ENCODE results near the gene MEIKIN. TPM values are rescaled to one million over a fixed set of nuclear protein-coding genes. Genes with fewer than 3 reads are reported as not detected.

The MEIKIN gene
- total RNA-seq, 2 experiments from 2014 or later = 1.1 to 2.2 TPM

DNA sequence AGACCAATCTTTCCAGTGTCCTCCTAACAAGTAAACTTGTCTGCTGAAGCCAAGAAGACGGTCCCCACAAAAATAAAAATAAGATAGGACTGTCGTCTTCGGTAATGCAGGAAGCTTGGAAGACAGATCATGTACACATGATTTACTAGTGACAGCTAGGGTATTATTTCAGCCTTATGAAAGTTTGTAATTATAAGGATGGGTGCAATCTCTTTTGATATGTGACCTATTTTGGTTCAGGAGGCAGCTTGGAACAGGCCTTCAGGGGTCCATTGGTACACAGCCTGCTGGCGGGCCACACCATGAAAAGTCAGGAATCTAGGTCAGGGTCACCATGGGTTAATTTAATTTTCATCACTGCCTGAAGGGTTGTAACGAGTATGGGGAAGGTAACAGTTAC lies 13.7 kb upstream of the MEIKIN start:
- H3K36me3 Mint-ChIP-seq (ENCODE audit: low read depth) = peaks cover 13% of the 10 kb centered on the region
- H3K4me1 Mint-ChIP-seq = peaks cover 6% of the 10 kb centered on the region
- H3K27ac Mint-ChIP-seq = no peak overlapping the region
- no peak for DNase-seq
- no peaks in the 10 kb centered on the region for H3K9me3 Mint-ChIP-seq
- ChIA-PET CTCF (no interaction called here), POLR2A (no interaction called here)
- no peak overlapping the region for H3K4me3 Mint-ChIP-seq
- H3K27me3 Mint-ChIP-seq = no peaks in the 10 kb centered on the region

DNA sequence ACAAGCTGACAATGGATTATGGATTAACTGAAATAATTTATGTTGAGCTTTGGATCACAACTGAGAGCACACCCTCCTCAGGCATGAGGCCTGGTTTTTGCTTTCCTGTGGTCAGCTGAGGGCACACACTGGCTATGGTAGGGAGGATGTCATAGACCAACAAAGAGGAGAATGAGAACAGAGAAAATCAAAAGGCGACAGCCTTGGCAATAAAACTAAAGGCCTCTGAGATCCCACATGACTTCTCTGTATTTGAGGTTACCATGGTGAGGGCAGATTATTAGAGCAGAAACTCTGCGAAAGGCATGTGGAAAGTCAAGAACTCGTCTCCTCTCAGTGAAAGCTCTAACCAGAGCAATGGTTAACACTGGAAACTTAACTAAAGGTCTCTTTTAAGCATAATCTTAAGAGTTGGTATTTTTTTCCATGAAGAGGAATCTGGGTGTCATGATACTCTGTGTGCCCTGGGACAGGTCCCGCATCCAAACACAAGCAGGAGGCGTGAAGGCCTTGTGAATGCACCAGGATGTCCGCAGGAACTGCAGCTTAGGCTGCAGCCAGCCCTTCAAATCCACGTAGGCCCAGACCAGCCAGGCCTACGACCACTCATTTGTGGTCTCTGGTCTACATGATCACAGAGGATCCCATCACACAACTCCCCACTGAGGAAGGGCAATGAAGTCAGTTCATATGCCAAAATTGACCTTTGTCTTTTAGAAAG lies 12.4 kb upstream of the MEIKIN start:
- Mint-ChIP-seq H3K27ac (no peak overlapping the region), H3K4me3 (no peak overlapping the region), H3K36me3 (ENCODE audit: low read depth) (peaks cover 13% of the 10 kb centered on the region), H3K9me3 (no peaks in the 10 kb centered on the region), H3K27me3 (no peaks in the 10 kb centered on the region), H3K4me1 (peaks cover 9% of the 10 kb centered on the region)
- POLR2A ChIA-PET = interaction anchor here (0.6 kb wide), 1 partner anchor 62 kb away, joined by 3 read pairs; no protein-coding TSS in a partner anchor
- CTCF ChIA-PET = no interaction called here
- DNase-seq = no peak

DNA sequence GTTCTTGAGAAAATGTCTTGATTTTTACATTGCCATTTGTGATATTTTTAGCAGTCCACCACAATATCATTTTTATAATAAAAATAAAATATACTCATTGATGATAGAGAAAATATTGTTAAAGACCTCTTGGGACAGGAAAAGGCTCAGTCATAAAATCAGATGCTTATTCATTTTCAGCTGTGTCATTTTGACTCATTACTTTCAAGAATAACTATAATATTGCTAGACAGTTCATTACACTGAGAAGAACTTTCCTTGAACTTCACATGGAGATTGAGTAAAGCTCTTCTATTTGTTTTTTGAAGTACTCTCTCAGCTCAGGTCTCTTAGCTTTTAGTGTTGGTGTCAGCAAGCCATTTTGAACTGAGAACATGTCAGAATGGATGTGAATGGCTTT lies 8.5 kb upstream of the MEIKIN start:
- Mint-ChIP-seq H3K27ac (no peak overlapping the region), H3K36me3 (ENCODE audit: low read depth) (peaks cover 7% of the 10 kb centered on the region), H3K9me3 (no peaks in the 10 kb centered on the region), H3K4me1 (peaks cover 9% of the 10 kb centered on the region), H3K27me3 (peaks cover 2% of the 10 kb centered on the region), H3K4me3 (no peak overlapping the region)
- DNase-seq = no peak
- POLR2A ChIA-PET = no interaction called here
- CTCF ChIA-PET = interaction anchor here (1.2 kb wide), 1 partner anchor 157 kb away, joined by 3 read pairs; the partner anchor contains the start of gene FNIP1

DNA sequence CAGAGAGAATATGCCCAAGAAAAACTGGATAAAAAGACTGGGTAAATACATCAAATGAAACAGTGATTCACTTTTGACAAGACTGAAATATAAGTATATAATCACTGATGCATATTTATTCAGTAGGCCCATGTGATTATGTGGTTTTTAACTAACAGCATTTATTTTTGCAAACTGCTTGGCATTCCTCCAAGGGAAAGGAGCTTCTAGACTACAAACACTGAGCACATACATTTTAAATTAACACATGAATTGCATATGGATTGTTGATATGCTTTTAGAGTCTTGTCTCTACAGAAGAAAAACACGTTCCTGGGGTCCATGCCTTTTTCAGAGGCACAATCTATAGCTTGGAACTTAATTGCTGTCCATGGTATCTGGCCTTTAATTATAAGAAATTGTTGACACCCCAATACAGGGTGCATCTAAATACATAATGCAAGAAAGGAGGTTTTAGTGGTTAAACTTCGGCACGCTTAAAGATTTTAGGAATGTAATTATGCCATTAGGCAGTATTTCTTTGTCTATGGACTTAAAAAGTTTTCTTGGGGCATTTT lies 6.9 kb upstream of the MEIKIN start:
- ChIA-PET POLR2A (no interaction called here), CTCF (no interaction called here)
- Mint-ChIP-seq H3K9me3 (no peaks in the 10 kb centered on the region), H3K4me3 (no peak overlapping the region), H3K27me3 (peaks cover 2% of the 10 kb centered on the region), H3K4me1 (peaks cover 9% of the 10 kb centered on the region), H3K27ac (no peak overlapping the region), H3K36me3 (ENCODE audit: low read depth) (peaks cover 4% of the 10 kb centered on the region)
- DNase-seq = no peak

DNA sequence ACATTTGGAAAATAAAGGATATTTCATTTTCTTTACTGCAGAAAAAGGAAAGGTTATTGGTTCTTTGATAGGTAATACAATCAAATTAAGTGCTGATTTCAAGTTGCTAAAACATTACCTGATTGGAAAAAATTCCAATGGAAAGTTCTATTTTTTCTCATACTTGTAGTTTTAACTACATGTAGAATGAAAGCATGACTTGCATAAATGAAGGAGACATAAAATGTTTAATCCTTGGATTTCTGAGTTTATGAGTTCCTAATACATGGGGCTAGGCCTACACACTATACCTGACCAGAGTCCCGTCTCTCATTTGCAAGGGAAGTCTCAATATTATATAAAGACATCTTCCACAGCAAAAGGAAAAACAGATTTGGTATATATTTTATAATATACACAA lies 5.2 kb upstream of the MEIKIN start:
- DNase-seq = no peak
- H3K4me3 Mint-ChIP-seq = no peak overlapping the region
- peaks cover 4% of the 10 kb centered on the region for H3K36me3 Mint-ChIP-seq (ENCODE audit: low read depth)
- H3K27ac Mint-ChIP-seq = no peak overlapping the region
- ChIA-PET POLR2A (no interaction called here), CTCF (no interaction called here)
- H3K4me1 Mint-ChIP-seq = peaks cover 9% of the 10 kb centered on the region
- peaks cover 2% of the 10 kb centered on the region for H3K27me3 Mint-ChIP-seq
- H3K9me3 Mint-ChIP-seq = no peaks in the 10 kb centered on the region

DNA sequence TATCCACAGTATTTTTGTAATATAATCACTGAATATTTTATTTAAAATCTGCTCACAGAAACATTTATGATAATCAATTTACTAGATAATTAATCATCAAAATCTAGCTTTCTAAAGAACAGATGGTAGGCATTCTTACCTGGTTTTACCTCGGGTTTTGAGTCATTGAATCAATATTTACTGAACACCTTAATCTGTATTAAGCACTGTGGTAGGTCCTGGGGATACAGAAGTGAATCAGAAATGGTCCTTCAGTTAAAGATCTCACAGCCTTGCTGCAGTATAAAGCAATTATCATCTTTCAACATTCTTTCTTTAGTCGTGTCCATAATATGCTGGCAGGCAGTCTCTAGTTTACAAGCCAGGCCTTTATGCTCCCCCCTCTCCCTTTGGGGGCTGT lies 2.0 kb upstream of the MEIKIN start:
- no peaks in the 10 kb centered on the region for H3K9me3 Mint-ChIP-seq
- H3K27me3 Mint-ChIP-seq = peaks cover 2% of the 10 kb centered on the region
- no peak overlapping the region for H3K4me3 Mint-ChIP-seq
- ChIA-PET POLR2A (no interaction called here), CTCF (no interaction called here)
- no peaks in the 10 kb centered on the region for H3K36me3 Mint-ChIP-seq (ENCODE audit: low read depth)
- H3K27ac Mint-ChIP-seq = no peak overlapping the region
- DNase-seq = no peak
- H3K4me1 Mint-ChIP-seq = no peaks in the 10 kb centered on the region

DNA sequence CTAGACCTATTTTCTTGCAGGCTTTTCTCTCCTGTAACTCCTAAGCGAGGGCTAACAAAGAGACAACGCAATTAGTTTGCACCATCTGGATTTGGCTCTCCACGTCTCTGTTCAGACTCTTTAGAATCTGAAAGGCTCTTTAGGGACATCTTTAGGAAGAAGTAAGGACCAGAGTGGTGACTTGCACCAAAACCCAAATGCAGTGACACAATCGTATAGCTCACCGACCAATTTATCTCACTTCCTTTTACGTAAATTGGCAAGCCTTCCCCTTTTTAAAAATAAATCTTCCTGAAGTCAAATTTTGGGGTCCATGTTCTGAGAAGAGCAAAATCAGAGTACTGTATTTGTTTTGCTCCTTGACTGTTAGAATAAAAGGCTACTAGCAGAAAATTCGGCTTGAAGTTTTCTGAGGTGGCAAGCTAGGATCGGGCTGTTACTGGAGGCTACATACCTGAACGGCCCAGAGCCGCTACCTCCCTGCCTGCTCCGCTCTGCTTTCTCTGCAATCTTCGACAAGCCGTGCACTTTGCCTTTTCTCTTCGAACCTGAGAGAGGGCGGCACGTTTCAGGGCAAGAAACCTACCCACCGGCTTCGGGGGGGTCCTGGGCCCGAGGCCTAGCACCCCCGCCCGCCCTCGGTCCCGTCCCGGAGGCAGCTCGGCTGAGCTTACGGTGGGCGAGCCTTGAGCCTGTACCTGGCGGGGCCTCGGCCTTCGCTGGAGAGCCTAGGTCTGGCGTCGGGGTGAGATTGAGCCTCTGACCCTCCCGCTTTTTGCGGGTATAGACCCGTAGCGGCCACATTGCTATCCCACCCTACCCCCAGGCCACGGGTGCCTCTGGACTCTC lies 537 bp downstream of the MEIKIN start:
- peaks cover 2% of the 10 kb centered on the region for H3K27me3 Mint-ChIP-seq
- DNase-seq = no peak
- H3K4me3 Mint-ChIP-seq = no peak overlapping the region
- no peaks in the 10 kb centered on the region for H3K36me3 Mint-ChIP-seq (ENCODE audit: low read depth)
- H3K27ac Mint-ChIP-seq = peak overlapping the region; percentile 12
- POLR2A ChIA-PET = no interaction called here
- no peaks in the 10 kb centered on the region for H3K9me3 Mint-ChIP-seq
- CTCF ChIA-PET = no interaction called here
- no peaks in the 10 kb centered on the region for H3K4me1 Mint-ChIP-seq

DNA sequence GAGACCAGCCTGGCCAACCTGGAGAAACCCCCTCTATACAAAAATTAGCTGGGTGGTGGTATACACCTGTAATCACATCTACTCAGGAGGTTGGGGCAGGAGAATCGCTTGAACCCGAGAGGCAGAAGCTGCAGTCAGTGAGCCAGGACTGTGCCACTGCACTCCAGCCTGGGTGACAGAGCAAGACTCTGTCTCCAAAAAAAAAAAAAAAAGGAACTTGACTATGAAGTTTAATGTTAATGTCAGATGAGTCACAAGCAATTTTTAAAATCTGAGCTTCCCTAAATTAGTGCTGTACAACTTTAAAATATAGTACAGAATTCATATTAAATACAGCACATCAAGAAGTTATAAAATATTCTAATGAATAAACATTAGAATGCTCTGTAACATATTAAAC lies 1.5 kb downstream of the MEIKIN start:
- no peak for DNase-seq
- no peaks in the 10 kb centered on the region for H3K4me1 Mint-ChIP-seq
- CTCF ChIA-PET = no interaction called here
- no peak overlapping the region for H3K4me3 Mint-ChIP-seq
- H3K36me3 Mint-ChIP-seq (ENCODE audit: low read depth) = no peaks in the 10 kb centered on the region
- no peak overlapping the region for H3K27ac Mint-ChIP-seq
- no peaks in the 10 kb centered on the region for H3K9me3 Mint-ChIP-seq
- H3K27me3 Mint-ChIP-seq = peaks cover 2% of the 10 kb centered on the region
- POLR2A ChIA-PET = interaction anchor here (1.0 kb wide), 1 partner anchor 147 kb away, joined by 3 read pairs; the partner anchor contains the start of gene FNIP1

DNA sequence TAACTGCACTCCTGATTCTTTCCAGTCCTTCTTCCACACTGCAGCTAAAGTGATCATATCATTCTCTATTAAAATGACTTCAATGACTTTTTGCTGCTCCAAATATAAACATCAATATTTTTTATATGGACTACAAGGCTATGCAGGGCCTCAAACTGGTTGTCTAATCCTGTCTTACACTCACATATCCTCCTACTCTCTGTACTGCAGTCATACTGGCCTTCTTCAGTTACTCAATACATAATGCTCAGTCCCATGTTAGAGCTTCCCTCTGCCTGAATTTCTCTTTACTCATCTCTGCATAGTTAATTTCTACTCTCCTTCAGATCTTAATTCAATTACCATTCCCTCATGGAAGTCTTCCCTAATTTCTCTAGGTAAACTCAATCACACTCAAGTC lies 3.4 kb downstream of the MEIKIN start:
- no peaks in the 10 kb centered on the region for H3K4me1 Mint-ChIP-seq
- POLR2A ChIA-PET = no interaction called here

DNA sequence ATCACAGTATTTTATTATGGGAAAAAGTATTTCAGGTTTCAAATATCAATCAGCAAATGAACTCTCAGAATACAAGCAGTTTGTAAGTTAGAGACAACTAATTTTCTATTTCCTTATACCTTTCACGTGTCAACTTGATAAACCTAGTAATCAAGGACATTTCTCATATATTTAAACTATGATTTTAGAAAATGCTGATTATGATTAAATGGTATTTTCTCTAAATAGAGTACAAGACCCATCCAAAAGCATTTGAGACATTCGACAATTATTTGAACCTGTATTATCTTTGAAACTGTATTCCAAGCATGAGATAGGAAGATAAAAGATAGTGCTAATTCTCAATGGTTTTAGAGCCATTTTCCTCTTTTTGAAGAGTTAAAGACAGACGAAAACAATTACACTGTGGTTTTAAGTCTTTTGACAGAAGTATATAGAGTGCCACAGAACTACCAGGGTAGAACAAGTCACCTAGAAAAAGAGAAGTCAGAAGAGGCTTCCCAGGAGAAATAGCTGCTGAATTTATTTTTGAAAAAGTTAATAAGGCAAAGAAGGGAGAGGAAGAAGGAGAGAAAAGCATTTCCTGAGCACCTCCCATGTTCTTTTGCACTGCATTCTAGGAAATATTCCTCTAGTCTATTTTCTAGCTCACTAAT lies 5.6 kb downstream of the MEIKIN start:
- no peak for DNase-seq
- Mint-ChIP-seq H3K4me3 (no peak overlapping the region), H3K9me3 (no peaks in the 10 kb centered on the region), H3K27ac (no peak overlapping the region), H3K4me1 (no peaks in the 10 kb centered on the region), H3K36me3 (ENCODE audit: low read depth) (no peaks in the 10 kb centered on the region), H3K27me3 (peaks cover 2% of the 10 kb centered on the region)
- POLR2A ChIA-PET = no interaction called here
- CTCF ChIA-PET = no interaction called here

More for the DNA sequence above, 3.4 kb downstream of the MEIKIN start:
- H3K4me3 Mint-ChIP-seq = no peak overlapping the region
- DNase-seq = no peak
- H3K27me3 Mint-ChIP-seq = peaks cover 2% of the 10 kb centered on the region
- H3K36me3 Mint-ChIP-seq (ENCODE audit: low read depth) = no peaks in the 10 kb centered on the region
- no peak overlapping the region for H3K27ac Mint-ChIP-seq
- H3K9me3 Mint-ChIP-seq = no peaks in the 10 kb centered on the region
- CTCF ChIA-PET = no interaction called here

DNA sequence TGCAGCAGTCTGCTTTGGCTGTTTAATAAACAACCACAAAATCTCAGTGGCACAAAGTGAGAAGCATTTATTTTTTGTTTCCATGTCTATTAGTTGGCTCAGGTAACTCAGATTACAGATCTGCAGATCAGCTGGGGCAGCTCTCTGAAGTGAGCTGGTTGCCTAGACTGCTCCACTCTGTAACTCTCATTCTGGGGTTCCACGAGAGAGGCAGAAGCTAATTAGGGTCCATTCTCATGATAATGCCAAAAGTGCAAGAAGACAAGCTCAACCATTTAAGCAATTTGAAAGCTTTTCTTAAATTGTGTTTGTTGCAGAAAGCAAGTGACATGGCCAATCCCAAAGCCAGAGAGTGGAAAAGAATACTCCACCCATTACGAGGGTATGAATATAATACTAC lies 13.2 kb downstream of the MEIKIN start:
- no peak overlapping the region for H3K4me3 Mint-ChIP-seq
- H3K27me3 Mint-ChIP-seq = peaks cover 20% of the 10 kb centered on the region
- DNase-seq = no peak
- H3K27ac Mint-ChIP-seq = no peak overlapping the region
- H3K36me3 Mint-ChIP-seq (ENCODE audit: low read depth) = peaks cover 12% of the 10 kb centered on the region
- no peaks in the 10 kb centered on the region for H3K4me1 Mint-ChIP-seq
- CTCF ChIA-PET = no interaction called here
- peaks cover 25% of the 10 kb centered on the region for H3K9me3 Mint-ChIP-seq
- POLR2A ChIA-PET = no interaction called here

DNA sequence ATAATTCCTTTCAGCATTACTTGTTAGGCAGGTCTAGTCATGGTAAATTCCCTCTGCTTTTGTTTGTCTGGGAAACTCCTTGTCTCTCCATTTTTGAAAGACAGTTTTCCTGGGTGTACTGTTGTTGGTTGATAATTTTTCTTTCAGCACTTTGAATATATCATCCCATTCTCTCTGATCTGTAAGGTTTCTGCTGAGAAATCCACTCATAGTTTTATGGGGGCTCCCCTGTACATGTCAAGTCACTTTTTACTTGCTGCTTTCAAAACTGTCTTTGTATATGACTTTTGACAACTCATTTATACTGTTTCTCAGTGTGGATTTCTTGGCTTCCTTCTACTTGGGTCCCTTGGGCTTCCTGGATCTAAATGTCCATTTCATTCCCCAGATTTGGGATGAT lies 16.5 kb downstream of the MEIKIN start:
- no peak for DNase-seq
- H3K4me1 Mint-ChIP-seq = no peaks in the 10 kb centered on the region
- no peak overlapping the region for H3K27ac Mint-ChIP-seq
- no peak overlapping the region for H3K4me3 Mint-ChIP-seq
- H3K9me3 Mint-ChIP-seq = peaks cover 37% of the 10 kb centered on the region
- CTCF ChIA-PET = no interaction called here
- peaks cover 22% of the 10 kb centered on the region for H3K27me3 Mint-ChIP-seq
- POLR2A ChIA-PET = no interaction called here
- peaks cover 12% of the 10 kb centered on the region for H3K36me3 Mint-ChIP-seq (ENCODE audit: low read depth)

DNA sequence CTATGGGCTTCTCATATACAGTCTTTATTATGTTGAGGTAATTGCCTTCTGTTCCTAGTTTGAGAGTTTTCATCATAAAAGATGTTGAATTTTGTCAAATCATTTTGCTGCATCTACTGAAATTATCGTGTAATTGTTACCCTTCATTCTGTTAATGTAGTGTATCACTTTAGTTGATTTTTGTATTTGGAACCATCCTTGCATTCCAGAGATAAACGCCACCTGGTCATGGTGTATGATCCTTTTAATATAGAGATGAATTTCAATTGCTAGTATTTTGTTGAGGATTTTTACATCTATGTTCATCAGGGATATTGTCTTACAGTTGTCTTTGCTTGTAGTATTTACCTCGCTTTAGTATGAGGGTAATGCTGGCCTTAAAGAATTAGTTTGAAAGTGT lies 19.3 kb downstream of the MEIKIN start:
- POLR2A ChIA-PET = no interaction called here
- CTCF ChIA-PET = no interaction called here
- peaks cover 10% of the 10 kb centered on the region for H3K36me3 Mint-ChIP-seq (ENCODE audit: low read depth)
- H3K27me3 Mint-ChIP-seq = peaks cover 17% of the 10 kb centered on the region
- H3K9me3 Mint-ChIP-seq = peaks cover 37% of the 10 kb centered on the region
- no peaks in the 10 kb centered on the region for H3K4me1 Mint-ChIP-seq
- no peak overlapping the region for H3K4me3 Mint-ChIP-seq
- H3K27ac Mint-ChIP-seq = no peak overlapping the region
- no peak for DNase-seq

Data from activated CD4-positive, alpha-beta memory T cell treated with anti-CD3 and anti-CD28 coated beads, Interleukin-2, amount 10 ng/mL, durations not matched to agents 7 days and 5 days (primary cell).